ENCODE data around the gene GIMAP1.
"Not testable (repeated sequence)": the region's sequence is repeated elsewhere in the genome, so short reads cannot be mapped to it uniquely, and the experiment has no call there.

The GIMAP1 gene

GRCh38 chr7:150716368-150716767 lies at the start of gene GIMAP1:
GIMAP1 (plus strand) TSS chr7:150716613; CDS start chr7:150719048, 2,435 bp downstream.
- no peak for DNase-seq

GRCh38 chr7:150668472-150668911 lies 47.9 kb upstream of the GIMAP1 start:
- peak; percentile 55 for DNase-seq

- no peak for DNase-seq
These were observed 47.4 kb upstream of the GIMAP1 start for GRCh38 chr7:150668977-150669376.

- DNase-seq: not testable (repeated sequence)
These were observed 44.4 kb upstream of the GIMAP1 start for GRCh38 chr7:150671798-150672585.

- no peak for DNase-seq
These were observed 40.7 kb upstream of the GIMAP1 start for GRCh38 chr7:150675714-150676113.

- DNase-seq: not testable (repeated sequence)
These were observed 40.1 kb upstream of the GIMAP1 start for GRCh38 chr7:150676276-150676675.

GRCh38 chr7:150676854-150677253 lies 39.6 kb upstream of the GIMAP1 start:
- not testable (repeated sequence) for DNase-seq

GRCh38 chr7:150678601-150679000 lies 37.8 kb upstream of the GIMAP1 start:
- not testable (repeated sequence) for DNase-seq

- DNase-seq: not testable (repeated sequence)
These were observed 36.0 kb upstream of the GIMAP1 start for GRCh38 chr7:150680364-150680763.

- DNase-seq: no peak
These were observed 31.0 kb upstream of the GIMAP1 start, which contains the start of gene GIMAP2 for GRCh38 chr7:150685219-150686029. GIMAP2 (plus strand) TSS chr7:150685706; CDS start chr7:150687060, 1,354 bp downstream.

- DNase-seq: no peak
These were observed 30.3 kb upstream of the GIMAP1 start for GRCh38 chr7:150686030-150686631.

- DNase-seq: no peak
These were observed 27.8 kb upstream of the GIMAP1 start for GRCh38 chr7:150688630-150689029.

GRCh38 chr7:150695654-150696053 lies 20.8 kb upstream of the GIMAP1 start:
- no peak for DNase-seq

GRCh38 chr7:150703209-150703608 lies 13.2 kb upstream of the GIMAP1 start:
- DNase-seq: no peak

- no peak for DNase-seq
These were observed 1.1 kb upstream of the GIMAP1 start for GRCh38 chr7:150715293-150715692.

GRCh38 chr7:150715738-150716137 lies 675 bp upstream of the GIMAP1 start:
- no peak for DNase-seq

GRCh38 chr7:150716939-150717338 lies 526 bp downstream of the GIMAP1 start:
- no peak for DNase-seq

GRCh38 chr7:150717814-150718420 lies 1.5 kb downstream of the GIMAP1 start:
- no peak for DNase-seq

GRCh38 chr7:150719436-150719835 lies 3.0 kb downstream of the GIMAP1 start:
- DNase-seq: no peak

GRCh38 chr7:150719960-150720891 lies 3.8 kb downstream of the GIMAP1 start:
- DNase-seq: no peak

GRCh38 chr7:150721970-150722373 lies 5.6 kb downstream of the GIMAP1 start:
- DNase-seq: no peak

Measured in activated T-cell treated with anti-CD3 and anti-CD28 coated beads for 4 hours (primary cell).